ENCODE results near the gene RGL1.

GRCh38 chr1:183778045-183778444 is 26.9 kb upstream of the RGL1 start:
- TF ChIP-seq CTCF (IDR thresholded peaks at IDR 0.05) (no peak), EZH2 (IDR thresholded peaks at IDR 0.05) (no peak)
